Stimulated activated CD8-positive, alpha-beta memory T cell treated with anti-CD3 and anti-CD28 coated beads, Interleukin-2, amount 100 ng/mL, for 48 hours (primary cell): Measurements from ENCODE around the gene PAFAH1B1.

Experiments used
- DNase-seq, 2 donors: peaks; one replicate each; pipeline ENCODE4 v3.0.0-alpha.2; 2020; ENCODE audit warnings: low read depth in 2 of 2

The PAFAH1B1 gene

DNA sequence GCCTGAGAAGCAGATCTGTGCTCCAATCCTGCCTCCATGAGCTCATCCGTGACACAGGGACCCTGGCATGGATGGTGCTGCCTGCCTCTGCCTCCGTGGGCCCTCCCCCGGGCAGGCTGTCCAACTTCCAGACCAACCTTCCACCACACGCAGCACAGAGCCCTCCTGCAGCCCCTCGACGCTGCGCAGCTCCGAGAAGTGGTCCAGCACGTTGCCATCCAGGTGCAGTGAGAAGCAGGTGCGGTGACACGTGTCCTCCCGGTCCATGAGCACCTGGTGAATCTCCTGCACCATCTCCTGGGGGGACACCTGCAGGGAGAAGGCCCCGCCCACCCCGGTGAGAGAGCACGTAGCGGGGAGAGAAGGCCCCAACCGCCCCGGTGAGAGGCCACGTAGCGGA is 109.7 kb downstream of the PAFAH1B1 start:
- no peak for DNase-seq

DNA sequence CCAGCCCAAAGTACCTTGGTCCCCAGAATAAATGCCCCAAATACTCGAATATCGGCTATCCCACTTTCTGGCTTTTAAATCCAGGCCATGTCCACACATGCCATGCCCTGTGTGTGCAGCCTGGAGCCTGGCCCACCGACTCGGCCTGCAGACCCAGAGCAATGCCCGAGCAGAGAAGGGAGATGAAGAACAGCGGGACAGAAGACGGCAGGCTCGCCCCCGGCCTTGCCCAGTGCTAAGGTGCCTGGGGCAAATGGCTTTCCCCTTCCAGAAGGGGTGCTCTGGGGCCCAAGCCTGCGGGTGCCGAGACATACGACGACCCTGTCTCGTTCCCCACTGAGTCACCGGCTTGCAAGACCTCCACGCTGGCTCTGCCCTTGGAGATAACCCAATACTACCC is 110.2 kb downstream of the PAFAH1B1 start:
- DNase-seq = no peak

GRCh38 chr17:2704031-2704889 is 110.8 kb downstream of the PAFAH1B1 start:
- DNase-seq = no peak

DNA sequence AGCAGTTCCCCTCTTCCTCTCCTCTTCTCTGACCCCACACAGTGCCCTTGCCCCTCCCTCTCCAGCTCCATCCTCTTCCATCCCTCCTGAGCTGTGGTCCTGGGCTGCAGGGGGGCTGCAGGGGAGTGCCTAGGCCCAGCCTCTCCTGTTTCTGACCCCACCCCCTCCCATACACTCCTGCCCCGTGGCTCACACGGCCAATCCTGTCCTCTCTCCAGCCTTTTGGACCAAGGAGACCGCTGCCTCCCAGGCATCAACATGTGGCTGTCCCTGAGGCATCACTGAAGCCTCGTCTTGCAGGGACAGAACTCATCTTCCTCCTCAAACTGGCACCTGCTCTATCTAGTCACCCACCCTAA is 111.4 kb downstream of the PAFAH1B1 start:
- DNase-seq = no peak

DNA sequence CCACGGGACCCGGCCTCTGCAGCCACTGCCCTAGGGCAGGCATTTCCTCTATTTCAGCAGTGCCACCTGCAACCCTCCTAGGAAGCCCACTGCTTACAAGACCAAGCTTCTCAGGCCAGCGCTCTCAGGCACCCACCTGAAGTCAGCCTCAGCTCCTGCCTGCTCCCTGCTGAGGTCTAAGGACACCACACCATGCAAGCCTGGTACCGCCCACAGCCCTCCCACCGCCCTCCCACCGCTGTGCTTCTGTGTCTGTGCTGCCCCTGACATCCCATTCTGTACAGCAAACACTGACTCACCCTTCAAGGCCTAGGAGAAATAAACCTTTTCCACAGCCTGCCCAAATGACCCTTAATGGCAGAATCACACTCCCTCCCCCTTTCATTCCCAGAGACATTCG is 111.8 kb downstream of the PAFAH1B1 start:
- DNase-seq = no peak

GRCh38 chr17:2705888-2706795 is 112.7 kb downstream of the PAFAH1B1 start:
- no peak for DNase-seq

- no peak for DNase-seq
These were observed 113.6 kb downstream of the PAFAH1B1 start for GRCh38 chr17:2706911-2707510.

DNA sequence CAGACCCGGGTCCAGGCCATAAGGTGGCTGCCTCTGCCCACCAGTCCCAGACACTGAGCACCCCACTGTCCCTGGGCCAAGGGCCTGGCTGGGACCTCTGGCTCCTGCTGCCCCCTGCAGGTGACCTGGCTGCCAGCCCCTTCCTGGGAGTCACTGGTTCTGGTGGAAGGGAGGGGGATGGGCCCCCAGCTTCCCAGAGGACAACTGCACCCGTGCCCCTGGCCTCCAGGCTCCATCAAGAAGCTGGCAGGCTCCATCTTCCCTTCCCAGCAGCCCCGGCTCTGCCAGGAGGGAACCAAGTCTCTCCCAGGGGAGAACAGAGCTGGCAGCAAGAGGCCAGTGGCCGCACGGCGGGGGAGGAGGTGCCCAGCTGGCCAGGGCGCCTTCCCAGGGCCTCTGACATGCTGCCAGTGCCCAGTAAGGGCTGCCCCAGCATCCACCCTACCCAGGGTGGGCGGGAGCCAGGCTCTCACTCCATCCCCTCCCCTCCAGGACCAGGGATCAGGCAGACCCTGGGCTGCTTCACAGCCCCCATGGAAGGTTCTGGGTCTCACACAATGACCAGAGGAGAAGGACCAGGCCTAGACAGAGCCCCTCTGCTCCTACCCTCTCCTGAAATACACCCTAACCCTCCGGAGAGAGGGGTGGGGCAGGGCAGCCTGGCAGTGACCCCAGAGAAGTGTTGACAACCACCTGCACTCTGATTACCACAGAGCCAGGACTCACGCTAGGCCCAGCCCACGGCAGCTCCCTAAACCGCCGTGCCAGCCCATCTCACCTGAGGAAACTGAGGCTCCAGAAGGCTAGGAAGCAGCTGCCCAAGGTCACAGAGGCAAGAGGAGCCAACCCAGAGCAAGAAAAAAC is 114.5 kb downstream of the PAFAH1B1 start:
- no peak for DNase-seq

DNA sequence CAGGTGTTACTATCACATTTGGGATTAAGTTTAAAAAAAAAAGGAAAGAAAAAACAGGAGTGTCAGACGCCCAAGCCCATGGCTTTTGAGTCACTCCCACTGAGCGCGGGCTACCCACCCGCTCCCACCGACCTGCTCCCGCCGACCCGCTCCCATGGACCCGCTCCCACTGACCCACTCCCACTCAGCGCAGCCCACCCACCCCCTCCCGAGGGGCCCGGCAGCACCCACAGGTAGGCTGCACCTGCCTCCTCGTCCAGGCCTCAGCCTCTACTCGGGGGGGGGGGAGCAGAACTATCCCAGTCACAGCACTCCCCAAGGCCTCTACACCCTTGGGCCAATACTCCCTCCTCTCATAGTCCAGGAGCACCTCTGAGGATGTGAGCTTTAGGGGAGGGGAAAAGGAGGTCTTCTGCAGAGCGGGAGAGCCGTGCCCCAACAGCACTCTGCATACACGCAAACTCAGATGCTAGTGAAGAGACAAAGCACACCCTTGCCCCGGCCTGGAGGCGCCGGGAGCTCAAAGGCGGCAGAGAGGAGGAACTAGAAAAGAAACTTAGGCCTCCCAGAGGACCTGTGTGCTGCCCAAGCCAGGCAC is 115.2 kb downstream of the PAFAH1B1 start:
- no peak for DNase-seq

GRCh38 chr17:2709183-2709661 is 115.8 kb downstream of the PAFAH1B1 start:
- no peak for DNase-seq

GRCh38 chr17:2710071-2710802 is 116.8 kb downstream of the PAFAH1B1 start:
- DNase-seq = no peak

DNA sequence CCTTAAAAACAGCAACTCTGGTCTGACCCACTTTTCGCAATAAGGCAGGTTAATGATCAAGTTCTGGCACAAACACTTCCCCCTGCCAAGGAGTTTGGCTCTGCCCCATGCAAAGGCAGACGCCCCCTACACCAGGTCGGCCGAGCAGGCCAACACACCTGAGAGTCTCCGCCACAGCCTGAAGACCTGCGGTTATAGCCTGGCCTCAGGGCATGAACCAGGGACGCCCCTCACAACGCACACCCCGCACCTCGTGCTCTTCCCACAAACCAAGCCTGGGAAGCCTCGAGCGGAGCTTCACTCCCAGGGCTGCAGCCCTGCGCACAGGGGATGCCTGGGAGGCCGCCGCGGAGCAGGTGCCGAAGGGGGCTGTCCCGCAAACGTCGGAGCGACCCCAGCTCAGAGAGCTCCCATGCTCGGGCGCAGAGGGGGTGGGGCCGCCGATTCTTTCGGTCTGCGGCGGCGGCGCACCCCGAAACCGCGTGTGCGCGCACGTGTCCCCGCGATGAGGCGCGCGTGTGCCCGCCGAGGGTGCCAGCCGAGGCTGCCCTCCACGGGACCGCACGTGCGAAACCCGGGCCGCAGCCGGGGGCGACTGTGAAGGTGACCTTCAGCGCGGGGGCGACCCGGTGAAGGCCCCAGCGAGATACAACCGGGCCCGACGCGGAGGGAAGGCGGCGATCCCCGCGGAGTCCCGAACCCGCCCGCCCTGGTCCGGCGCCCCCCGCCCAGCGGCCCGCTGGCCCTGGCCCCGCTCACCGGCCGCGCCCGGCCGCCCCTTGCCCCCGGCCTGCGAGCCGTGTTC is 117.6 kb downstream of the PAFAH1B1 start:
- DNase-seq = peak; percentile 21 to 31

DNA sequence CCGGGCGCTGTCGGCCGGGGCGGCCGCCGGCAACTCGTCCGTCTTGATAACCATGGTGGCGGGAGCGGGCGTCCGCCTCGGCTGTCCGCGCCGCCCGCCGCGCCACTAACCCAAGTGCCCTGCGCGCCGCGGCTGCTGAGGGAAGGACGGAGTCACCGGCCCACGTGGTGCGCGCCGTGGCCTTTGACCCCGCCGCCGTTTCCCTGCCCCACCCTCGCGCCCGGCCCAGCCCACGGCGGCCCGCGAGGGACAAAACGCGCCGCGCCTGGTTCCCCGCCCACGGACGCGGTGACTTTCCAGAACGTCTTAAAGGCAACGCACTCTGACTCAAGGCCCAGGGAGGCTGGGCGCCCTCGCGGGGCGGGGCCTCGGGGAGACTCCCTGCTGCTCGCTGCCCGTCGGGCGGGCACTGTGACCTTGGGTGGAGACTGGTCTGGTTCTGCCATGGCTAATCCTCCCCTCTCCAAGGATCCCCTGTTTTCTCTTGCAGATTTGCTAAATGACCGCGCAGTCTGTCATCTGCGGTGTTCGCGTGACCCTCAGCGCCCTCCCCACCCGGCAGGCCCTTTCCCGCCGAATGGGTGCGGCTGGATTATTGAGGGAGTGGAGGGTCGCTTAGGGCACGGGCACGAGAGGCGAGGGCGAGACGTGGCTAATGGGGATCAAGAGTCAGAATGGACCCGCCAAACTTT is 118.3 kb downstream of the PAFAH1B1 start, which contains the start of gene CLUH:
CLUH (minus strand) TSS at position 157 of the 692 bp plus-strand sequence; CDS start at position 54, 103 bp downstream.
- DNase-seq = peak; percentile 95 to 96

- DNase-seq = no peak
These were observed 119.0 kb downstream of the PAFAH1B1 start for GRCh38 chr17:2712300-2713043.

DNA sequence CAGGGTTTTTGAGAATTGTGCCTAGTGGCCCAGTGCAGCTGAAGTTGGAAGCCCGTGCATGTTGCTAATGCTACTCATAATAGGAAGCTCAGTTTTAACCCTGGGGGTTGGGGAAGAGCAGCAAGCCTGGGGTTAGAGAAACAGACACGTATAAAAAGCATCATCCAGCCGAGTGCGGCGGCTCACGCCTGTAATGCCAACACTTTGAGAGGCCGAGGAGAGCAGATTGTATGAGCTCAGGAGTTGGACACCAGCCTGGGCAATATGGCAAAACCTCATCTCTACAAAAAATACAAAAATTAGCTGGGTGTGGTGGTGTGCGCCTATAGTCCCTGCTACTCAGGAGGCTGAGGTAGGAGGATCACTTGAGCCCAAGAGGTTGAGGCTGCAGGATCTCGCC is 120.4 kb downstream of the PAFAH1B1 start:
- DNase-seq = no peak

DNA sequence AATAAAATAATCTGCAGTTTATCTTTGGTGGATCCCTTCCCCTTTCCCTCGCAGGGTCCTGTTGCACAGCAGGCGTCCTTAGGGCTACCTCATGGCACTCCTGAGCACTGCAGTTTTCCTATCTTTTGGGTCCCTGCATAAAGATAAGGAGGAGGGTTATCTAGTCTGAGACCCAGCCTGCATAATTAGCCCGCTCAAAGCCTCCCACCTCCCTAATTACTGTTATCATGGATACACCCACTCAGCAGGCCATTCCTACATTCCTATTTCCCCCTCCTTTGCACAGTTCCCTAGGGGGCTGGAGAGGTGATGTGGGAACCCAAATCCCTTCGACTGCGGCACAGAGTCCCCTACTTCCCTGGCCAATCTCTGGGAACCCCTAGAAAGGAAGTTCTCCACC is 123.2 kb downstream of the PAFAH1B1 start:
- no peak for DNase-seq

DNA sequence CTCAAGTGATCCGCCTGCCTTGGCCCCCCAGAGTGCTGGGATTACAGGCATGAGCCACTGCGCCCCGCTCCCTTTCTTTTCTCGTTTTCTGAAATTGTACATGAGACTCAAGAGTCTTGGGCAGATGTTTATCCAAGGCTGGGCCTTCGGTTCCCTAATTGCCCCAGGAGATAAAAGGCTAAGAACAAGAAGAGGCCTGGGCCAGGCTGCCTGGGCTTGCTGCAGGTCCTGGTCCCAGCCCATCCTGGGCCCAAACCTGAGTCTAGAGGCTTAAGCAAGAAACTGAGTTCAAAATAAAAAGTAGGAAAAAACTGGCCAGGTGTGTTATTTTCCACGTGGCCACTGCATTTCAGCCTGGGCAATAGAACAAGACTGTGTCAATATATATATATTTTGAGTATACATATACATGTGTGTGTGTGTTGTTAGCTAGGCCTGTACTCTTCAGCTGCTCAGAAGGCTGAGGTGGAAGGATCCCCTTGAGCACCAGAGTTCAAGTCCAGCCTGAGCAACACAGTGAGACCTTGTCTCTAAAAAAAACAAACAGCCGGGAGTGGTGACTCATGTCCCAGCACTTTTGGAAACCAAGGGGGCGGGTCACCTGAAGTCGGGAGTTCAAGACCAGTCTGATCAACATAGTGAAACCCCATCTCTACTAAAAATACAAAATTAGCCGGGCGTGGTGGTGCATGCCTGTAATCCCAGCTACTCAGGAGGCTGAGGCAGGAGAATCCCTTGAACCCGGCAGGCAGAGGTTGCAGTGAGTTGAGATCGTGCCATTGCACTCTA is 124.9 kb downstream of the PAFAH1B1 start:
- DNase-seq = no peak
